HG03139 (cell line): ENCODE measurements around the gene NBPF6.
"Not testable (repeated sequence)": the region's sequence is repeated elsewhere in the genome, so short reads cannot be mapped to it uniquely, and the experiment has no call there.

Experiments
- ATAC-seq: cut with Tn5 transposase; IDR thresholded peaks from one replicate; pipeline ENCODE4 v1.9.1; 2021; ENCODE audit not compliant: unreplicated experiment

Gene NBPF6

GRCh38 chr1:108496856-108497255 is 46.7 kb downstream of the NBPF6 start:
- not testable (repeated sequence) for ATAC-seq

- ATAC-seq: no peak
These were observed 52.0 kb downstream of the NBPF6 start for GRCh38 chr1:108502138-108502537.

DNA sequence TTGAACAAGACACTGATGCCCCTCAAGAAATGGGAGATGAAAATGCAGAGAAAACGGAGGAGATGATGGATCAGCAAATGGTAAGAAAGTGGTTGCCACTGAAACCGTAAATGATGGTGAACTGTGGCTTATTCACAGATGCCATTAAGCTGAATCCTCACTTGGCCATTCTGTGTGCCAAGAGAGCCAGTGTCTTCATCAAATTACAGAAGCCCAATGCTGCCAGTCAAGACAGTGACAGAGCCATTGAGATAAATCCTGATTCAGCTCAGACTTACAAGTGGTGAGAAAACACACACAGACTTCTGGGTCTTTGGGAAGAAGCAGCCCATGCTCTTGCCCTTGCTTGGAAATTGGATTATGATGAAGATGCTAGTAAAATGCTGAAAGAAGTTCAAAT is 52.5 kb downstream of the NBPF6 start:
- ATAC-seq: no peak

- no peak for ATAC-seq
These were observed 53.1 kb downstream of the NBPF6 start for GRCh38 chr1:108503062-108503733.

DNA sequence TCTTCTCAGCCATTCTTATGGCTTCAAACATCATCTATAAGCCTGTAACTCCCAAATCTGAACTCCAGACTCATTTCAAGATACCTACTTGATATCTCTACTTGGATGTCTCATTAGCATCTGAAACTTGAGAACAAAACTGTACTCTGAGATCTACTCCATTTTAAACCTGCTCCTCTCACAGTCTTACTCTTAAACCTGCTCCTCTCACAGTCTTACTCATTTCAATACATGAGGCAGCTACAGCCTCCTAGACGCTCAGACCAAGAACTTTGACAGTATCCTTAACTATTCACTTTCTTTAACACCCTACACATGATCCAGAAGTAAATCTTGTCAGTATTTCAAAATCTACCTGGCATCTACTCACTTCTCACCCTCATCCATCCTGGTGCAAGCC is 54.3 kb downstream of the NBPF6 start:
- no peak for ATAC-seq

GRCh38 chr1:108505763-108506070 is 55.6 kb downstream of the NBPF6 start:
- no peak for ATAC-seq

DNA sequence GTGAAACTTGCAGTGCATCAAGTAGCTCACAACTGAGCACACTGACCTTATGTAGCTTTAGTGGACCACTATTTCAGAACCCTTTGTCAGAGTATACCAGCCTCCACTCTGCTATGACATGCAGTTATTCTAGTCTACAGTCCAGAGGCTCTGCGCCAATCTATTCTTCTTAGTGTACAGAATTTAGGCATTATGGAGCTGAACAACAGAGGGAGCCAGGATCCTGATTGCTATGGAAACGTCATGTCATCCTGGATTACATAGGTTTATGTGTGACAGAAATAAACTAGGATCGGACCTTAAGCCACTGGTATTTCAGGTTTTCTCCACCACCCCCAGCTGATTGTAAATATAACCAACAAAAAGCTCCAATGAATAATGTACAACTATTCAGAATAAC is 61.6 kb downstream of the NBPF6 start:
- ATAC-seq: no peak

GRCh38 chr1:108512239-108513043 is 62.3 kb downstream of the NBPF6 start:
- no peak for ATAC-seq

- no peak for ATAC-seq
These were observed 62.9 kb downstream of the NBPF6 start for GRCh38 chr1:108513044-108513415.

DNA sequence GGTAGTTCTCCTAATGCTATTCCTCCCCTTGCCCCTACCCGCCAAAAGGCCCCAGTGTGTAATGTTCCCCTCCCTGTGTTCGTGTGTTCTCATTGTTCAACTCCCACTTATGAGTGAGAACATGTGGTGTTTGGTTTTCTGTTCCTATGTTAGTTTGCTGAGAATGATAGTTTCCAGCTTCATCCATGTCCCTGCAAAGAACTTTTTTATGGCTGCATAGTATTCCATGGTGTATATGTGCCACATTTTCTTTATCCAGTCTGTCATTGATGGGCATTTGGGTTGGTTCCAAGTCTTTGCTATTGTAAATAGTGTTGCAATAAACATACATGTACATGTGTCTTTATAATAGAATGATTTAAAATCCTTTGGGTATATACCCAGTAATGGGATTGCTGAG is 63.8 kb downstream of the NBPF6 start:
- not testable (repeated sequence) for ATAC-seq

DNA sequence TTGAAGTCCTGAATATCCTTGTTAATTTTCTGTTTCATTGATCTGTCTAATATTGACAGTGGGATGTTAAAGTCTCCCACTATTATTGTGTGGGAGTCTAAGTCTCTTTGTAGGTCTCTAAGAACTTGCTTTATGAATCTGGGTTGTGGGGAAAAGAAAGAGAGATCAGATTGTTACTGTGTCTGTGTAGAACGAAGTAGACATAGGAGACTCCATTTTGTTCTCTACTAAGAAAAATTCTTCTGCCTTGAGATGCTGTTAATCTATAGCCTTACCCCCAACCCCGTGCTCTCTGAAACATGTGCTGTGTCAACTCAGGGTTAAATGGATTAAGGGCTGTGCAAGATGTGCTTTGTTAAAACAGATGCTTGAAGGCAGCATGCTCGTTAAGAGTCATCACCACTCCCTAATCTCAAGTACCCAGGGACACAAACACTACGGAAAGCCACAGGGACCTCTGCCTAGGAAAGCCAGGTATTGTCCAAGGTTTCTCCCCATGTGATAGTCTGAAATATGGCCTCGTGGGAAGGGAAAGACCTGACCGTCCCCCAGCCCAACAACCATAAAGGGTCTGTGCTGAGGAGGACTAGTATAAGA is 67.3 kb downstream of the NBPF6 start:
- ATAC-seq: not testable (repeated sequence)
